Effector CD8-positive, alpha-beta T cell (primary cell): Measurements from ENCODE around the gene GCNT3.

Experiments
- DNase-seq: peaks from one replicate; lab custom pipeline; 2025; lab: John Stamatoyannopoulos, UW
- total RNA-seq, 4 experiments: gene quantifications; one replicate each; lab custom pipeline; 2026; lab: John Stamatoyannopoulos, UW

Gene GCNT3
- total RNA-seq: 0 to 0.19 (median 0) reads per million in 4 experiments

GRCh38 chr15:59611276-59612260 is at the start of gene GCNT3:
Gene GCNT3, plus strand, starts transcription at chr15:59611783. Its CDS starts 6,456 bp downstream, at chr15:59618239.
- no peak for DNase-seq

DNA sequence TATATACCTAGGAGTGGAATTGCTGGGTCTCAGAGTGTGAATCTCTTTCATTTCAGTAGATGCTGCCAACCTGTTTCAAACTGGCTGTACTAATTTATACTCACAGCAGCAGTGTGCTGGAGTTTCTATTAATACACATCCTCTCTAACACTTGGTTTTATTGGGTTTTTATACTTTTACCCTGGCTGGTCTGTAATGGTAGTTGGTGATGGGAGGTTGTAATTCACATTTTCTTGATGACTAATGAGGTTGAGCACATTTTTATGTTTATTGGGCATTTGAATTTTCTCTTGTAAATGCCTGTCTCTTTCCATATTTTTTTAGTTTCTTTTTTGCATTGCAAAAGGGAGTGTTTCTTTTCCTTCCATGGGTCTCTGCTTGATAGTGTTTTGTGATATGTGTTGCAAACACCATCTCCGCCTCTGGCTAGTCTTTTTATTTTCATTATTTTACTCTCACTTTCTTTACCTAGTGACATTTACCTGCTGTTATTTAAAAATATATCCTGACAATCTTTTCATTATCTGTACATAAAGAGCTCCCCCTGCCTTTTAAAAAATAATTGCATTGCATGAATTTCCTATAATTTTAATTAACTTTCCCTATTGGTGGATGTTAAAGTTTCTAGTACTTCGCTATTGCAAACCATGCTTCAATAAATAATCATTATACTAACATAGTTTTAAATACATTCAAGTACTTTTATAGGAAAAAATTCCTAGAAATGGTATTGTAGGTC is 49.0 kb upstream of the GCNT3 start:
- DNase-seq: no peak

GRCh38 chr15:59565299-59565698 is 46.3 kb upstream of the GCNT3 start:
- no peak for DNase-seq

GRCh38 chr15:59567324-59567723 is 44.3 kb upstream of the GCNT3 start:
- DNase-seq: no peak

GRCh38 chr15:59569477-59569876 is 42.1 kb upstream of the GCNT3 start:
- no peak for DNase-seq

- no peak for DNase-seq
These were observed 41.3 kb upstream of the GCNT3 start for GRCh38 chr15:59570315-59570714.

- no peak for DNase-seq
These were observed 40.0 kb upstream of the GCNT3 start for GRCh38 chr15:59571606-59572005.

DNA sequence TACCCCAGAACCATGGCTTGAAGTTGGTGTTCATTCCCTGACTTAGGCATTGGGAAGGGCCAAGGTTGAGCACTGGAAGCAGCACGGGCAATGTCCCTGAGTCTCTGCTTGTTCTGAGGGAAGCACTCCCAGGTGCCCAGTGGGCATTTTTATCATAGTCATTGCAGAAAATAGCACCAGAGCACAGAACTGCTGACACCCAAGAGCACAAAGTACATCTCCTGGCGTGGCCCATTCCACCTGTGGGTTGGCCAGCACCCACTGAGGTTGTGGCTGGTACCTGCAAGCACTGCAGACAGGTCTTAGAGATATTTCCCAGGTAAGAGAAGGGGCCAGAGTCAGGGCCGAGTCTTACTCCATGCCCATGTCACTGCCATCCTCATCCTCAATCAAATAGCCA is 28.5 kb upstream of the GCNT3 start:
- DNase-seq: no peak

- DNase-seq: no peak
These were observed 24.3 kb upstream of the GCNT3 start for GRCh38 chr15:59587085-59587826.

- no peak for DNase-seq
These were observed 21.6 kb upstream of the GCNT3 start for GRCh38 chr15:59590027-59590426.

GRCh38 chr15:59591356-59591755 is 20.2 kb upstream of the GCNT3 start:
- no peak for DNase-seq

GRCh38 chr15:59594493-59594942 is 17.1 kb upstream of the GCNT3 start:
- no peak for DNase-seq

GRCh38 chr15:59594991-59595390 is 16.6 kb upstream of the GCNT3 start:
- no peak for DNase-seq

DNA sequence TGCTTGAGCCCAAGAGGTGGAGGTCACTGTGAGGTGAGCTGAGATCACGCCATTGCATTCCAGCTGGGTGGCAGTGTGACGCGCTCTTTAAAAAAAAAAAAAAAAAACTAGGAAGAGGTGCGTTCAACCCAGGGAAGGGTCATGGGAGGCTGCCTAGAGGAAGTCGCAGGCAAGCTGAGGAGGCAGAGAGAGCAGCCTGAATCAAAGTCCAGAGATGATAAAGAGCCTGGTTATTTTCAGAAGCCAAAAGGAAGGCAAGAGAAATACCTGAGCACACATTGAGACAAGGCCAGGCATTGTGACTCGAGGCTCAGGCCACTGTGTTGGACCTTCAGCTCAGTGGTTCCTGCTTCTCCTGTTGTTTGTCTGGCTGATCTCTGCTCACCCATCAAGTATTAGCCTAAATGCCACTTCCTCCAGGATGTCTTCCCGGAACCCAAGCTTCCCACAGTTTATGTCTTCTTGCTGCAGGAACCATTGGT is 16.1 kb upstream of the GCNT3 start:
- no peak for DNase-seq

GRCh38 chr15:59596640-59597039 is 14.9 kb upstream of the GCNT3 start:
- no peak for DNase-seq

GRCh38 chr15:59598461-59598860 is 13.1 kb upstream of the GCNT3 start:
- DNase-seq: no peak

- DNase-seq: no peak
These were observed 5.6 kb upstream of the GCNT3 start for GRCh38 chr15:59605994-59606393.

- DNase-seq: no peak
These were observed 1.6 kb upstream of the GCNT3 start for GRCh38 chr15:59609730-59610712.

GRCh38 chr15:59614153-59614552 is 2.6 kb downstream of the GCNT3 start:
- DNase-seq: no peak

- no peak for DNase-seq
These were observed 4.1 kb downstream of the GCNT3 start for GRCh38 chr15:59615661-59616060.

DNA sequence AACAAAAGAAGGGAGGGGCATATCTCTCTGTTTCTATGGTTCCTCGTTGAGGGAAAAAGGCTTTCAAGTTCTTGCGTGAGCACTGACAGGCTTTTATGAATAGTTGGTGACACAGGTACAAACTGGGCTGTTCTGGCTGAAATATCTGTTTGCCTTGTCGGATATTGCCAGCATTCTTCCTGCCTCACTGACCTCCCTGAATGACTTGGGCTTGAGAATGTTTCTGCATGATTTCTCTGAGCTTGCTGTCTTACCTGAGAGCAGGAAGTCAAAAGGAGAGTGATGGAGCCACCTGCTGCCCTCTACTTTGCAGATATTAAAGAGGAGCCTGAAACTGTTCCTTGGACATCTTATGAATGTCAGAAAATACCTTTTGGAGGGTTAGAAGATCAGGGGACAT is 4.8 kb downstream of the GCNT3 start:
- DNase-seq: no peak
